Body of pancreas (tissue), 4 donors: ENCODE measurements around the gene CAST.

ENCODE experiments used
- CTCF ChIP-seq, 7 experiments: fragments of 450-650 bp in 4 of 7; fragments of 200-600 bp in 3 of 7; sonication (generic) in 3 of 7; IDR thresholded peaks; one replicate each; pipeline ENCODE4 v1.5.1; 2016 to 2019; ENCODE audit warnings: antibody characterized with exemption in 7 of 7
- POLR2A ChIP-seq, 3 donors: fragments of 450-650 bp; IDR thresholded peaks; one replicate each; pipeline ENCODE4 v1.6.1; 2016; ENCODE audit warnings: antibody characterized with exemption in 3 of 3, mild to moderate bottlenecking in 2 of 3

GRCh38 chr5:96640696-96641095, 21.5 kb upstream of the CAST start:
- TF ChIP-seq POLR2A (IDR thresholded peaks at IDR 0.05) (no peak), CTCF (IDR thresholded peaks at IDR 0.05) (no peak)
